A673 (cell line): Measurements from ENCODE around the gene TCF20. TPM values are rescaled to one million over a fixed set of nuclear protein-coding genes. Genes with fewer than 3 reads are reported as not detected.

Source experiments
- BruUV-seq: library from RNA; stranded (reverse); fragments of 400-500 nt; replicated peaks from 2 replicates; lab custom pipeline; 2021; lab: Mats Ljungman, UMichigan
- CTCF ChIA-PET: fragments of 300-600 bp; sonication (Branson Sonifier 250); formaldehyde crosslinking; loops from one replicate; lab custom pipeline; 2022; ENCODE audit warnings: antibody characterized with exemption; lab: Charles Lee
- POLR2A ChIA-PET: fragments of 300-600 bp; sonication (Branson Sonifier 250); formaldehyde crosslinking; loops from one replicate; lab custom pipeline; 2022; ENCODE audit warnings: antibody characterized with exemption; ENCODE audit not compliant: low non-redundant PET; lab: Charles Lee
- DNase-seq: peaks from one replicate; pipeline ENCODE4 v3.0.0-alpha.2; 2015; ENCODE audit warnings: low spot score
- H3K27ac ChIP-seq: fragments of 200-600 bp; sonication (generic); 2 replicates; pipeline ENCODE4 v1.5.1; 2016; ENCODE audit warnings: mixed run types, low read depth, mild to moderate bottlenecking, mixed read lengths, antibody characterized with exemption, low read length; ENCODE audit not compliant: poor library complexity, severe bottlenecking
- H3K27me3 ChIP-seq: fragments of 200-600 bp; sonication (generic); replicated peaks from 2 replicates; pipeline ENCODE4 v1.6.1; 2017; ENCODE audit warnings: mixed run types, low read depth, mild to moderate bottlenecking, mixed read lengths, antibody characterized with exemption, low read length; ENCODE audit not compliant: insufficient read depth, poor library complexity
- H3K36me3 ChIP-seq: fragments of 200-600 bp; sonication (generic); 2 replicates; pipeline ENCODE4 v1.6.1; 2016; ENCODE audit warnings: mixed run types, mild to moderate bottlenecking, mixed read lengths, antibody characterized with exemption, low read length; ENCODE audit not compliant: insufficient read depth, poor library complexity, severe bottlenecking
- H3K4me1 ChIP-seq: fragments of 200-600 bp; sonication (generic); 2 replicates; pipeline ENCODE4 v1.6.1; 2017; ENCODE audit warnings: mixed run types, mild to moderate bottlenecking, mixed read lengths, antibody characterized with exemption, low read length; ENCODE audit not compliant: insufficient read depth, poor library complexity, severe bottlenecking
- H3K4me3 ChIP-seq: fragments of 200-600 bp; sonication (generic); 2 replicates; pipeline ENCODE4 v1.5.1; 2016; ENCODE audit warnings: low read depth, mixed run types, mild to moderate bottlenecking, mixed read lengths, low read length; ENCODE audit not compliant: poor library complexity, severe bottlenecking
- H3K9me3 ChIP-seq: fragments of 200-600 bp; sonication (generic); 2 replicates; pipeline ENCODE4 v1.6.1; 2016; ENCODE audit warnings: mixed run types, low read depth, mild to moderate bottlenecking, mixed read lengths, antibody characterized with exemption, low read length; ENCODE audit not compliant: poor library complexity, severe bottlenecking
- EZH2 ChIP-seq: fragments of 200-600 bp; sonication (generic); IDR thresholded peaks from 2 replicates; pipeline ENCODE4 v1.6.1; 2017; ENCODE audit warnings: borderline replicate concordance, low read depth, mild to moderate bottlenecking, mixed read lengths, antibody characterized with exemption, low read length; ENCODE audit not compliant: poor library complexity, severe bottlenecking
- intact Hi-C: fragments of 100-400 bp; cut with micrococcal nuclease; formaldehyde crosslinking; loops from one replicate; pipeline ENCODE4 v1.10.0; 2022; ENCODE audit not compliant: unreplicated experiment
- total RNA-seq: library from RNA; stranded (reverse); gene quantifications from 2 replicates; pipeline ENCODE4 v1.2.3, GENCODE V29; 2021
- TF ChIP-seq, protein P1 (sequence below): fragments of 300-800, 200-600 bp; sonication (generic); conservative IDR thresholded peaks from 2 replicates; pipeline ENCODE4 v1.5.1; 2017; ENCODE audit warnings: low read depth, mild to moderate bottlenecking, antibody characterized with exemption, low read length, moderate library complexity, mixed read lengths

TCF20 gene
- total RNA-seq, 1 experiment from 2014 or later = 69.3 TPM

DNA sequence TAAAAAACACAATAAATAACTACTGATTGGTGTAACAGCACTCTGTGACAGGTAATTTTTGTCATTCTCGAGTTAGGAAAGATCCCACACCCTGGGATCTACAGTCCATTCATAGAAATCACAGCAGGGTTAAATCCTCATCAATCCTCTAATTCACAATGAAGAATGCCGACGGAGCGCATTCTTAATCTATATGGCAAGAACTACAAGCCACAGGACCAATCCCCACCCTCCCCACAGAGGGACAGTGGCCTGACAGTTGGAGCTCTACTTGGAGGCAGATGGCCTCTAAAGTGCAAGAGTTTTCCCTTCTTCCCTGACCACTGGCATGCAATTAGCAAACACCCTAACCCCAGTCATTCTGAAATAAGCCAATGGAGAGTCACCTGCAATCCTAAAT lies 34.2 kb downstream of the TCF20 start:
- Histone ChIP-seq H3K36me3 (no peaks in the 10 kb centered on the region), H3K27ac (no peak overlapping the region), H3K9me3 (peaks cover 16% of the 10 kb centered on the region), H3K27me3 (no peaks in the 10 kb centered on the region), H3K4me1 (peaks cover 6% of the 10 kb centered on the region), H3K4me3 (no peak overlapping the region)
- intact Hi-C loops = no loop called here
- BruUV-seq = no TSS peak
- DNase-seq = peak; percentile 26
- ChIA-PET POLR2A (no interaction called here), CTCF (no interaction called here)
- TF ChIP-seq, protein P1, sequence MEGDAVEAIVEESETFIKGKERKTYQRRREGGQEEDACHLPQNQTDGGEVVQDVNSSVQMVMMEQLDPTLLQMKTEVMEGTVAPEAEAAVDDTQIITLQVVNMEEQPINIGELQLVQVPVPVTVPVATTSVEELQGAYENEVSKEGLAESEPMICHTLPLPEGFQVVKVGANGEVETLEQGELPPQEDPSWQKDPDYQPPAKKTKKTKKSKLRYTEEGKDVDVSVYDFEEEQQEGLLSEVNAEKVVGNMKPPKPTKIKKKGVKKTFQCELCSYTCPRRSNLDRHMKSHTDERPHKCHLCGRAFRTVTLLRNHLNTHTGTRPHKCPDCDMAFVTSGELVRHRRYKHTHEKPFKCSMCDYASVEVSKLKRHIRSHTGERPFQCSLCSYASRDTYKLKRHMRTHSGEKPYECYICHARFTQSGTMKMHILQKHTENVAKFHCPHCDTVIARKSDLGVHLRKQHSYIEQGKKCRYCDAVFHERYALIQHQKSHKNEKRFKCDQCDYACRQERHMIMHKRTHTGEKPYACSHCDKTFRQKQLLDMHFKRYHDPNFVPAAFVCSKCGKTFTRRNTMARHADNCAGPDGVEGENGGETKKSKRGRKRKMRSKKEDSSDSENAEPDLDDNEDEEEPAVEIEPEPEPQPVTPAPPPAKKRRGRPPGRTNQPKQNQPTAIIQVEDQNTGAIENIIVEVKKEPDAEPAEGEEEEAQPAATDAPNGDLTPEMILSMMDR = no peak
- no peak for TF ChIP-seq EZH2

DNA sequence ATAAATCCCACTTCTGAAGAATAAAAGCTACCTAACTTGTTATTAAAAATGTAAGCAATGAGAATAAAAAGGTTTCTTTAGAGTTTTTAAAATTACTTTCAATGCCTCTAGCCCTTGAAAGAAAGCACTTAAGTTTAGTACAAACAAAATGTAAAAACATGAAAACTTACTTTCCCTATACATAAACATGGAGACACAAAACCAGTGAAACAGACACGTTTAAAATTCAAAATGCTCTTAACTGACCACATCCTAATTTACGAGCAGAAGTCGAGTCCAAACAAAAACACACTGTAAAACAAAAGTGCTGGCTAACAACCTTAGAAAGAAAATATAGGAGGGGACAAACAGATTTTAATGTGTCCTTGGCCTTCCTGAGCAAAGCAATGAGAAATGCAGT lies 36.6 kb downstream of the TCF20 start:
- peaks cover 6% of the 10 kb centered on the region for H3K4me1 ChIP-seq
- no TSS peak for BruUV-seq
- ChIA-PET POLR2A (no interaction called here), CTCF (no interaction called here)
- H3K36me3 ChIP-seq = no peaks in the 10 kb centered on the region
- intact Hi-C loops = no loop called here
- no peak overlapping the region for H3K27ac ChIP-seq
- H3K4me3 ChIP-seq = no peak overlapping the region
- peaks cover 16% of the 10 kb centered on the region for H3K9me3 ChIP-seq
- H3K27me3 ChIP-seq = no peaks in the 10 kb centered on the region
- DNase-seq = no peak
- TF ChIP-seq EZH2 = no peak
- TF ChIP-seq, protein P1 = no peak

DNA sequence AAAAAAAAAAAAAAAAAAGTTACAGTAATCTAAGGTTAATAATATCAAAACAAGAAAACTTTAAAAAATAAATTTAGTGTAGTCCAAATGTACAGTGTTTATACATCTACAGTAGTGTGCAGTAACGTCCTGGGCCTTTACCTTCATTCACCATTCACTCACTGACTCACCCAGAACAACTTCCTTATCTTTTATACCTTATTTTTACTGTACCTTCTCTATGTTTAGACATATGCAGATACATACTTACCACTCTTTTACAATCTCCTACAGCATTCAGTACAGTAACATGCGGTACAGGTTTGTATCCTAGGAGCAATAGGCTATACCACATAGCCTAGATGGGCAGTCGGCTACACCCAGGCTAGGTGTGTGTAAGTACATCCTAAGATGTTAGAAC lies 38.5 kb downstream of the TCF20 start:
- ChIA-PET POLR2A (interaction anchor here (0.7 kb wide), 1 partner anchor 802 kb away, joined by 4 read pairs; no protein-coding TSS in a partner anchor), CTCF (no interaction called here)
- Histone ChIP-seq H3K9me3 (no peaks in the 10 kb centered on the region), H3K27ac (no peak overlapping the region), H3K36me3 (no peaks in the 10 kb centered on the region), H3K27me3 (no peaks in the 10 kb centered on the region), H3K4me1 (peaks cover 6% of the 10 kb centered on the region), H3K4me3 (no peak overlapping the region)
- no TSS peak for BruUV-seq
- intact Hi-C loops = no loop called here
- TF ChIP-seq, protein P1 = no peak
- no peak for TF ChIP-seq EZH2
- no peak for DNase-seq
